Neural cell (in vitro differentiated cells): ENCODE data around the gene SMIM13. TPM values are rescaled to one million over a fixed set of nuclear protein-coding genes. Genes with fewer than 3 reads are reported as not detected.

Experiments
- H2AFZ ChIP-seq: fragments of 200-600, 300-800 bp; sonication (generic), shearing (Covaris generic); 2 replicates; pipeline ENCODE4 v1.6.0; 2014; ENCODE audit warnings: low read depth, mild to moderate bottlenecking, antibody characterized with exemption, low read length, moderate library complexity
- H3F3A ChIP-seq: fragments of 200-600 bp; shearing (Covaris generic); 2 replicates; pipeline ENCODE4 v1.6.1; 2016; ENCODE audit warnings: mild to moderate bottlenecking, moderate library complexity, mixed read lengths, antibody characterized with exemption, low read length; ENCODE audit not compliant: insufficient read depth, poor library complexity, severe bottlenecking
- H3K27ac ChIP-seq: fragments of 200-600, 300-800 bp; sonication (generic), shearing (Covaris generic); 2 replicates; pipeline ENCODE4 v1.5.1; 2014; ENCODE audit warnings: mild to moderate bottlenecking, low read length, moderate library complexity
- H3K27me3 ChIP-seq: fragments of 300-800, 200-600 bp; sonication (generic), shearing (Covaris generic); 2 replicates; pipeline ENCODE4 v1.6.0; 2014; ENCODE audit warnings: mild to moderate bottlenecking, low read depth, low read length, moderate library complexity; ENCODE audit not compliant: insufficient read depth
- H3K36me3 ChIP-seq: fragments of 300-800, 200-600 bp; sonication (generic), shearing (Covaris generic); 2 replicates; pipeline ENCODE4 v1.5.1; 2014; ENCODE audit warnings: mild to moderate bottlenecking, antibody characterized with exemption, low read length, moderate library complexity; ENCODE audit not compliant: insufficient read depth
- H3K4me2 ChIP-seq: fragments of 300-800, 200-600 bp; sonication (generic), shearing (Covaris generic); 2 replicates; pipeline ENCODE4 v1.6.0; 2014; ENCODE audit warnings: mild to moderate bottlenecking, low read length
- H3K4me3 ChIP-seq: fragments of 300-800, 200-600 bp; sonication (generic), shearing (Covaris generic); 2 replicates; pipeline ENCODE4 v1.5.1; 2014; ENCODE audit warnings: mild to moderate bottlenecking, low read length, moderate library complexity
- H3K79me2 ChIP-seq: fragments of 200-600 bp; shearing (Covaris generic); replicated peaks from 2 replicates; pipeline ENCODE4 v1.6.0; 2014; ENCODE audit warnings: mild to moderate bottlenecking, low read length, moderate library complexity; ENCODE audit not compliant: insufficient read depth
- H3K9ac ChIP-seq: fragments of 300-800, 200-600 bp; sonication (generic), shearing (Covaris generic); 2 replicates; pipeline ENCODE4 v1.6.1; 2016; ENCODE audit warnings: mild to moderate bottlenecking, low read length, mixed read lengths
- H3K9me2 ChIP-seq: fragments of 200-600 bp; shearing (Covaris generic); 2 replicates; pipeline ENCODE4 v1.6.1; 2016; ENCODE audit warnings: mild to moderate bottlenecking, low read length, mixed read lengths; ENCODE audit not compliant: insufficient read depth
- H3K9me3 ChIP-seq: fragments of 200-600, 300-800 bp; sonication (generic), shearing (Covaris generic); 2 replicates; pipeline ENCODE4 v1.6.1; 2016; ENCODE audit warnings: mild to moderate bottlenecking, mixed run types, low read length, moderate library complexity, mixed read lengths
- H4K20me1 ChIP-seq: fragments of 200-600 bp; shearing (Covaris generic); 2 replicates; pipeline ENCODE4 v1.6.1; 2016; ENCODE audit warnings: mild to moderate bottlenecking, mixed run types; ENCODE audit not compliant: insufficient read depth
- CTCF ChIP-seq: fragments of 450-650 bp; IDR thresholded peaks from 2 replicates; pipeline ENCODE4 v1.5.1; 2014; ENCODE audit warnings: antibody characterized with exemption, mild to moderate bottlenecking, moderate library complexity; ENCODE audit not compliant: poor library complexity, severe bottlenecking
- EP300 ChIP-seq: fragments of 450-650 bp; conservative IDR thresholded peaks from 2 replicates; pipeline ENCODE4 v1.6.1; 2014; ENCODE audit warnings: antibody characterized with exemption, mild to moderate bottlenecking, moderate library complexity; ENCODE audit not compliant: poor library complexity, severe bottlenecking
- EZH2 ChIP-seq: fragments of 200-600, 300-800 bp; shearing (Covaris generic), sonication (generic); IDR thresholded peaks from 2 replicates; pipeline ENCODE4 v1.6.1; 2014; ENCODE audit warnings: antibody characterized with exemption, low read length, borderline replicate concordance, mild to moderate bottlenecking; ENCODE audit not compliant: insufficient read depth, poor library complexity, severe bottlenecking
- MXI1 ChIP-seq: fragments of 450-650 bp; conservative IDR thresholded peaks from 2 replicates; pipeline ENCODE4 v1.6.1; 2014; ENCODE audit warnings: antibody characterized with exemption, mild to moderate bottlenecking; ENCODE audit not compliant: poor library complexity, severe bottlenecking
- POLR2AphosphoS5 ChIP-seq: IDR thresholded peaks from 2 replicates; pipeline ENCODE4 v1.6.1; 2012
- RAD21 ChIP-seq: fragments of 450-650 bp; conservative IDR thresholded peaks from 2 replicates; pipeline ENCODE4 v1.6.1; 2014; ENCODE audit warnings: antibody characterized with exemption, mild to moderate bottlenecking, moderate library complexity
- REST ChIP-seq: IDR thresholded peaks from 2 replicates; pipeline ENCODE4 v1.6.1; 2012; ENCODE audit warnings: borderline replicate concordance
- SMC3 ChIP-seq: fragments of 450-650 bp; conservative IDR thresholded peaks from 2 replicates; pipeline ENCODE4 v1.6.1; 2014; ENCODE audit warnings: antibody characterized with exemption, mild to moderate bottlenecking, moderate library complexity; ENCODE audit not compliant: poor library complexity
- TAF1 ChIP-seq: IDR thresholded peaks from 2 replicates; pipeline ENCODE4 v1.6.1; 2012; ENCODE audit warnings: low read depth
- polyA plus RNA-seq: library from polyadenylated mRNA; depleted of rRNA; stranded (reverse); fragments of >200 nt; gene quantifications from 2 replicates; pipeline ENCODE4 v1.2.3, GENCODE V29; 2014

Gene SMIM13
- polyA plus RNA-seq, 1 donor from 2014 or later = 51.0 TPM

- H3K9me2 ChIP-seq = no peaks in the 10 kb centered on the region
- TF ChIP-seq TAF1 = no peak
- no peak for TF ChIP-seq CTCF
- no peak for TF ChIP-seq SMC3
- no peak for TF ChIP-seq RAD21
- TF ChIP-seq EP300 = no peak
- TF ChIP-seq REST = no peak
- TF ChIP-seq POLR2AphosphoS5 = no peak
- TF ChIP-seq EZH2 = no peak
- no peak for TF ChIP-seq MXI1
- no peak overlapping the region for H3K27ac ChIP-seq
- H3K9ac ChIP-seq = no peak overlapping the region
- H3K79me2 ChIP-seq = no peaks in the 10 kb centered on the region
- H3K9me3 ChIP-seq = no peaks in the 10 kb centered on the region
- no peak overlapping the region for H3K4me2 ChIP-seq
- H3K27me3 ChIP-seq = no peaks in the 10 kb centered on the region
- no peak overlapping the region for H2AFZ ChIP-seq
- H3F3A ChIP-seq = no peaks in the 10 kb centered on the region
- H4K20me1 ChIP-seq = no peaks in the 10 kb centered on the region
- H3K4me3 ChIP-seq = no peak overlapping the region
- H3K36me3 ChIP-seq = no peaks in the 10 kb centered on the region
Measured at GRCh38 chr6:11076540-11076939, 17.1 kb upstream of the SMIM13 start.

GRCh38 chr6:11078266-11078665 is 15.4 kb upstream of the SMIM13 start:
- Histone ChIP-seq H3K9me2 (no peaks in the 10 kb centered on the region), H3K27ac (no peak overlapping the region), H3K36me3 (no peaks in the 10 kb centered on the region), H3K79me2 (no peaks in the 10 kb centered on the region), H3K4me2 (no peak overlapping the region), H4K20me1 (no peaks in the 10 kb centered on the region), H2AFZ (no peak overlapping the region), H3K9me3 (no peaks in the 10 kb centered on the region), H3K9ac (no peak overlapping the region), H3K27me3 (no peaks in the 10 kb centered on the region), H3F3A (no peaks in the 10 kb centered on the region), H3K4me3 (no peak overlapping the region)
- TF ChIP-seq CTCF = no peak
- no peak for TF ChIP-seq EP300
- no peak for TF ChIP-seq MXI1
- TF ChIP-seq POLR2AphosphoS5 = no peak
- TF ChIP-seq SMC3 = no peak
- TF ChIP-seq RAD21 = no peak
- TF ChIP-seq TAF1 = no peak
- TF ChIP-seq REST = no peak
- TF ChIP-seq EZH2 = no peak
